GM12864 (cell line): ENCODE results near the gene PTPRD.

Source experiments
- DNase-seq: peaks from one replicate; pipeline ENCODE4 v3.0.0-alpha.2; 2011; ENCODE audit warnings: low read depth
- H3K4me3 ChIP-seq: 2 replicates; pipeline ENCODE4 v1.5.1; 2011; ENCODE audit warnings: mild to moderate bottlenecking, low read depth, low read length, control low read depth
- TF ChIP-seq, protein P1 (sequence below): IDR thresholded peaks from 2 replicates; pipeline ENCODE4 v1.5.1; 2011; ENCODE audit warnings: low read depth, mild to moderate bottlenecking, moderate library complexity, low read length, control low read depth, inconsistent platforms; ENCODE audit errors: missing control alignments

Gene PTPRD

DNA sequence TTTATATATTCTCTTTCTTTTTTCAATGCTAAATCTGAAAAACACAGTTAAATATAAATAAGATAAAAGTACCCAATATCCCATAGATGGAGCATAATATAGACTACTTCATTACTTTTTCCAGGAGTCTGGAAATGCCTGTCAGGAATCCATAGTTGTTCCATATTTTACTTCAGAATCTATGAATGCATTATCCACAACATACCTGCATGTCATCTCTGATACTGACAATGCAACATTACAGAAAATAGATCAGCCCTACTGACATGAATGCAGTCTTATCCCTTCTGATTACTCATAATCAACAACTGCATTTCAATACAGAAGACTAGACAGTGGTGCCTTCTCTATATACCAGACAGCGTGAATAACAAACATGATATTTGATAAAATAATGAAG lies 517.6 kb downstream of the PTPRD start:
- no peak for DNase-seq
- H3K4me3 ChIP-seq, result no peak overlapping the region

DNA sequence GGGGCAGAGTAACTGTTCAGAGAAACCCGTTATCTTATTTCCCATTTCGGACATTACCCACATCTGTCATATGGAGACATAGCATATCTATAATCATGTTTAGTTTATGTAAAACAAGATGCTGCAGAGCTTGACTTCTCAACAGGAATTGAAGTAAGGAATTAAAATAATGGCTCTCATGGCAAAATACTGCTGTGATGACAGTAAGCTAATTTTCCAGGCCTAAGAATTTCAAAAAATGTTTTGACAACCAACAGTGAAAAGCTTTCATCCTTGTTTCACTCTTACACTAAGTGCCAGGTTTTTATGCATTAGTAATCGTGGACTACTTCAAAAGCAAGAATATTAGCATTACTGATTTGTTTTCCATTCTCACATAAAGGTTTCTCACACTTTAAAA lies 518.2 kb downstream of the PTPRD start:
- H3K4me3 ChIP-seq, result no peak overlapping the region
- no peak for DNase-seq
- TF ChIP-seq, protein P1, sequence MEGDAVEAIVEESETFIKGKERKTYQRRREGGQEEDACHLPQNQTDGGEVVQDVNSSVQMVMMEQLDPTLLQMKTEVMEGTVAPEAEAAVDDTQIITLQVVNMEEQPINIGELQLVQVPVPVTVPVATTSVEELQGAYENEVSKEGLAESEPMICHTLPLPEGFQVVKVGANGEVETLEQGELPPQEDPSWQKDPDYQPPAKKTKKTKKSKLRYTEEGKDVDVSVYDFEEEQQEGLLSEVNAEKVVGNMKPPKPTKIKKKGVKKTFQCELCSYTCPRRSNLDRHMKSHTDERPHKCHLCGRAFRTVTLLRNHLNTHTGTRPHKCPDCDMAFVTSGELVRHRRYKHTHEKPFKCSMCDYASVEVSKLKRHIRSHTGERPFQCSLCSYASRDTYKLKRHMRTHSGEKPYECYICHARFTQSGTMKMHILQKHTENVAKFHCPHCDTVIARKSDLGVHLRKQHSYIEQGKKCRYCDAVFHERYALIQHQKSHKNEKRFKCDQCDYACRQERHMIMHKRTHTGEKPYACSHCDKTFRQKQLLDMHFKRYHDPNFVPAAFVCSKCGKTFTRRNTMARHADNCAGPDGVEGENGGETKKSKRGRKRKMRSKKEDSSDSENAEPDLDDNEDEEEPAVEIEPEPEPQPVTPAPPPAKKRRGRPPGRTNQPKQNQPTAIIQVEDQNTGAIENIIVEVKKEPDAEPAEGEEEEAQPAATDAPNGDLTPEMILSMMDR, result no peak

More for the DNA sequence above, 517.6 kb downstream of the PTPRD start:
- TF ChIP-seq, protein P1, result no peak

DNA sequence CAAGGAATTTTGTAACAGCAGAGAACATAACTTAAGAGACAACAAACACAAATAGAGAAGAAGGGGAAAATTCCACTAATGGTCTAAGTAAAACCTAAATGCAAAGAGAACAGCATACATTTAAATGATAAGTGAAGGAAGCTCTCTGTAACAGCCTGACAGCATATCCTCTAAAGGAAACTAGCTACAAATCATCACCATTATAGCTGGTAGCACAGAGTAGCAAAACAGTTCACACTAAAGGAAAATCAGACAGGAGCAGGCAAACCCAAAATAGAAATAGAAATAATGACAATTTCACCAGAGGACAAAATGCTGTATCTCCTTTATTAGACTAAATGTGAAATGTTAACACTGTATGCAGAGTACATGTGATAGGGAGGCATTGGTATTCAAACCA lies 532.8 kb downstream of the PTPRD start:
- H3K4me3 ChIP-seq, result no peak overlapping the region
- no peak for DNase-seq
- TF ChIP-seq, protein P1, result no peak

DNA sequence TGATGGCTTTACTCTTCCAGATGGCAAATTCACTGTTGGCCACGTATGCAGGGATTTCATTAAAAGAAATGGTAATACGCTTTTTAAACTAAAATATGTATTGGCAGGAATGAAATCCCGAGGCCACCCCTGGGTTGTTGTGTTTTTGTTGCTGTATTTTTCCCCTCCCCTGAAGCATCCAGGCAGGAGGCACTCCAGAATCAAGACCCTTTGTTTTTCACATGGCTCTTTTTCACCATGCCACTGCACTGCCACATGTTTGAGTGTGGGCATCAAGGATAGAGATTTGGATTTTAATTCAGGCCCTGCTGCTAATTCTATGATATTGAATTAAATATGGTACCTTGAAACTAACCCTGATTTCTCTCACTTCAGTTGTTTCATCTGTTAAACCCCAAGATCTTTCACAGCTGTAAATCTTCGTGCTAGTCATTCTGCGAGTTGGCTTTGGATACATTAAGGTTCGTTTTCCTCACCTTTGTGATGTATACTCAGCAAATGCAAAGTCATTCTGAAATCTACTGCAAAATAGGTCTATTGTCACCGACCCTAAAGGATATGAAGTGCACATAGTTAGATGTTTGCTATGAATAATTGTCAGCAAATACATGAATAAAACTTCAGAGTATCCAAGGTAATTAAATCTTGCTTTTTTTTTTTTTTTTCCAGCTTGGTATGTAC lies 533.4 kb downstream of the PTPRD start:
- TF ChIP-seq, protein P1, result no peak

DNA sequence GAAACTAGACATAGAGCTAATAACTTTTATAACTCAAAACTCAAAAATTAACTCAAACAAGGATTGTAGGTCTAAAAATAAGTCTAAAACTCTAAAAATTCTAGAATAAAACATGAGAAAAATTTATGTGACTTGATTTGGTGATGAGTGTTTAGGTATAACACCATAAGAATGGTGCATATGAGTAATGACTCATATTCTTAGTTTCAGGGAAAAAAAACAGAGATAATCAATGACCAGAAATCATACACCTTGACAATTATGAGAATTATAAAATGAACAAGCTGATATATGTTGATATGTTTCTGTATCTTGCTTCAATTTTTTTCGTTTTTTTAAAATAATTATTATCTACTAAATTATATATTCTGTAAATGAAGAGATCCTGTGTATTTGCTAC lies 541.2 kb downstream of the PTPRD start:
- no peak overlapping the region for H3K4me3 ChIP-seq
- no peak for DNase-seq
- TF ChIP-seq, protein P1, result no peak

More for the DNA sequence above, 533.4 kb downstream of the PTPRD start:
- no peak for DNase-seq
- no peak overlapping the region for H3K4me3 ChIP-seq

DNA sequence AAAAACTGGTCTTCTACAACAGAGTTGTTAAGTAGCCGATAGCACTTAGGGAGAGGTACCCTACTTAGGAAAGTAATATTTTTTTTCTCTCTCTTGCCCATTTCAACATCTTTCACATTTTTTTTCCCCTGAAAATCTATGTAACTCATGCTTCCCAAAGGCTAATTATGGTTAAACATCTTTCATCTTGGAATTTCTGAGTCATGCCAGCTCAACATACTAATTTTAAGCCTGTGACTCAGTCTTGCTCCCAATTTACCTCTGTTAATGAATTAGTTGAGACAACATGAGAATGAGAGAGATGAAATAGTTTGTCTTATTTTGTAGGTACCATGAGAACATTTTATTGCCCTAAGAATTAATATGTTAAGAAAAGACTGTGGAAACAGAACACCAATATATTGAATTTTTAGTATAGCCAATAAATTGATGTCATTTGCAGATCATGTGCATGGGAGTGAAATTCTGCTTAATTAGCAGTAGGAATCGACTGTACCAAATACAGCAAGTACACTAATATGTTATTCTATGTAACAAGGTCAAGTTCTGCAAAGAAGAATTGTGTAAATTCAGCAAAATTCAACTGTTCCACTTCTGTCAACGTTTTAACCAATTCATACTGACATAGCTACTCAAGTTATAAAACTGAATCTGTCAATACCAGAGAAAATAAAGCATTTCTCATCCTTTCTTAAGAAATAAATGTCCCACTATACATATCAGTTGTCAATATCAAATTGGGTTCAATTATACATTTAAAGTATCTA lies 550.0 kb downstream of the PTPRD start:
- H3K4me3 ChIP-seq, result no peak overlapping the region
- TF ChIP-seq, protein P1, result no peak
- no peak for DNase-seq
